HEK293 (cell line): ENCODE results near the gene IL6.
"Not testable (repeated sequence)": the region's sequence is repeated elsewhere in the genome, so short reads cannot be mapped to it uniquely, and the experiment has no call there.

Experiments used
- CTCF ChIA-PET: fragments of 350-600 bp; formaldehyde crosslinking; extraction: SDS; loops from one replicate; lab custom pipeline; 2021; ENCODE audit warnings: antibody characterized with exemption; lab: Yijun Ruan, JAX
- POLR2A ChIA-PET: fragments of 300-600 bp; formaldehyde crosslinking; extraction: SDS; loops from one replicate; lab custom pipeline; 2020; ENCODE audit warnings: antibody characterized with exemption, inconsistent platforms; lab: Yijun Ruan, JAX
- H3K27ac ChIP-seq: fragments of 200-500 bp; sonication (Bioruptor generic); 2 replicates; pipeline ENCODE4 v1.5.1; 2014; ENCODE audit warnings: low read depth, low read length, control low read depth, inconsistent platforms; ENCODE audit errors: extremely low read depth
- H3K36me3 ChIP-seq, 2 experiments: fragments of 200-500 bp in 1 of 2; sonication (Bioruptor generic) in 1 of 2; 1 replicate in 1 of 2; 2 replicates in 1 of 2; pipeline ENCODE4 v1.5.1; 2014 to 2017; ENCODE audit warnings: inconsistent platforms in 2 of 2, low read length in 2 of 2; ENCODE audit not compliant: control insufficient read depth in 2 of 2, insufficient read depth in 1 of 2
- H3K4me1 ChIP-seq: fragments of 200-500 bp; sonication (Bioruptor generic); 2 replicates; pipeline ENCODE4 v1.5.1; 2014; ENCODE audit warnings: mild to moderate bottlenecking, low read length, inconsistent platforms; ENCODE audit not compliant: control insufficient read depth, insufficient read depth
- H3K4me3 ChIP-seq: 2 replicates; pipeline ENCODE4 v1.5.1; 2011; ENCODE audit warnings: low read depth, mild to moderate bottlenecking, control low read depth, low read length, moderate library complexity
- H3K9me3 ChIP-seq: fragments of 200-500 bp; sonication (Bioruptor generic); 2 replicates; pipeline ENCODE4 v1.5.1; 2014; ENCODE audit warnings: low read depth, low read length, inconsistent platforms; ENCODE audit not compliant: control insufficient read depth, insufficient read depth
- HOXC10 ChIP-seq: sonication (generic); formaldehyde crosslinking; IDR thresholded peaks from 2 replicates; pipeline ENCODE4 v1.8.1; 2023; ENCODE audit warnings: mild to moderate bottlenecking, missing genetic modification reagents
- KLF10 ChIP-seq: fragments of 450-650 bp; IDR thresholded peaks from 2 replicates; pipeline ENCODE4 v1.5.1; 2018; ENCODE audit warnings: missing biosample characterization, mild to moderate bottlenecking, missing genetic modification characterization
- MEIS1 ChIP-seq: sonication (generic); formaldehyde crosslinking; IDR thresholded peaks from 2 replicates; pipeline ENCODE4 v1.8.1; 2022; ENCODE audit warnings: missing genetic modification reagents, mild to moderate bottlenecking, borderline replicate concordance
- SCRT1 ChIP-seq: fragments of 450-650 bp; formaldehyde crosslinking; IDR thresholded peaks from 2 replicates; pipeline ENCODE4 v1.5.1; 2016; ENCODE audit warnings: missing biosample characterization, missing genetic modification characterization, borderline replicate concordance
- ZBTB8A ChIP-seq: fragments of 450-650 bp; formaldehyde crosslinking; IDR thresholded peaks from 2 replicates; pipeline ENCODE4 v1.5.1; 2016; ENCODE audit warnings: missing biosample characterization, missing genetic modification characterization
- ZFHX2 ChIP-seq: fragments of 450-650 bp; formaldehyde crosslinking; conservative IDR thresholded peaks from 2 replicates; pipeline ENCODE4 v1.5.1; 2016; ENCODE audit warnings: missing biosample characterization, missing genetic modification characterization
- ZNF10 ChIP-seq: fragments of 450-650 bp; formaldehyde crosslinking; IDR thresholded peaks from 2 replicates; pipeline ENCODE4 v1.5.1; 2017; ENCODE audit warnings: missing biosample characterization, missing genetic modification characterization
- ZNF214 ChIP-seq: fragments of 450-650 bp; formaldehyde crosslinking; IDR thresholded peaks from 2 replicates; pipeline ENCODE4 v1.5.1; 2017; ENCODE audit warnings: missing biosample characterization, mild to moderate bottlenecking, missing genetic modification characterization, borderline replicate concordance
- ZNF24 ChIP-seq: fragments of 450-650 bp; formaldehyde crosslinking; IDR thresholded peaks from 2 replicates; pipeline ENCODE4 v1.5.1; 2016; ENCODE audit warnings: missing biosample characterization, missing genetic modification characterization
- ZNF530 ChIP-seq: fragments of 450-650 bp; formaldehyde crosslinking; IDR thresholded peaks from 2 replicates; pipeline ENCODE4 v1.5.1; 2016; ENCODE audit warnings: low read depth, missing biosample characterization, missing genetic modification characterization
- ZNF664 ChIP-seq: fragments of 450-650 bp; formaldehyde crosslinking; IDR thresholded peaks from 2 replicates; pipeline ENCODE4 v1.5.1; 2016; ENCODE audit warnings: missing biosample characterization, missing genetic modification characterization
- TF ChIP-seq, protein P1 (sequence below): fragments of 450-650 bp; formaldehyde crosslinking; IDR thresholded peaks from 2 replicates; pipeline ENCODE4 v1.5.1; 2017; ENCODE audit warnings: missing biosample characterization, missing genetic modification characterization
- TF ChIP-seq, protein P2 (sequence below): fragments of 450-650 bp; formaldehyde crosslinking; IDR thresholded peaks from 2 replicates; pipeline ENCODE4 v1.5.1; 2016; ENCODE audit warnings: missing biosample characterization, missing genetic modification characterization, borderline replicate concordance

The IL6 gene

DNA sequence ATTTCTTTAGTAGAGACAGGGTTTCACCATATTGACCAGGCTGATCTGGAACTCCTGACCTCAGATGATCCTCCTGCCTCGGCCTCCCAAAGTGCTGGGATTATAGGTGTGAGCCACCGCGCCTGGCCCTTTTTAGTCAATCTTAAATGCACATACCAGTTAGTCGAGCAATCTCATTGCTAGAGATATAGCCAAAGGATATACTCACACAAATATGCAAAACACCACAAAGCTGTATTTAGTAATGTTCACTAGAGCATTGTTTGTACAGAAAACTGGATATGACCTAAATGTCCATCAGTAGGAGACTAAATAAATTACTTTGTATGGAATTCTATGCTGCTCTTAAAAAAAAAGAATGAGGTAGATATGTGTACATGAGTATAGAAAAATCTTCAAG lies 24.5 kb upstream of the IL6 start:
- H3K4me3 ChIP-seq, result no peak overlapping the region
- TF ChIP-seq ZNF214 (no peak), MEIS1 (no peak), HOXC10 (no peak), ZNF10 (tag by site-specific recombination) (no peak), ZNF530 (tag by site-specific recombination) (no peak), ZNF664 (no peak), ZNF24 (tag by site-specific recombination) (no peak), ZBTB8A (tag by site-specific recombination) (no peak), KLF10 (no peak), SCRT1 (no peak), ZFHX2 (tag by site-specific recombination) (no peak)
- TF ChIP-seq, protein P1, sequence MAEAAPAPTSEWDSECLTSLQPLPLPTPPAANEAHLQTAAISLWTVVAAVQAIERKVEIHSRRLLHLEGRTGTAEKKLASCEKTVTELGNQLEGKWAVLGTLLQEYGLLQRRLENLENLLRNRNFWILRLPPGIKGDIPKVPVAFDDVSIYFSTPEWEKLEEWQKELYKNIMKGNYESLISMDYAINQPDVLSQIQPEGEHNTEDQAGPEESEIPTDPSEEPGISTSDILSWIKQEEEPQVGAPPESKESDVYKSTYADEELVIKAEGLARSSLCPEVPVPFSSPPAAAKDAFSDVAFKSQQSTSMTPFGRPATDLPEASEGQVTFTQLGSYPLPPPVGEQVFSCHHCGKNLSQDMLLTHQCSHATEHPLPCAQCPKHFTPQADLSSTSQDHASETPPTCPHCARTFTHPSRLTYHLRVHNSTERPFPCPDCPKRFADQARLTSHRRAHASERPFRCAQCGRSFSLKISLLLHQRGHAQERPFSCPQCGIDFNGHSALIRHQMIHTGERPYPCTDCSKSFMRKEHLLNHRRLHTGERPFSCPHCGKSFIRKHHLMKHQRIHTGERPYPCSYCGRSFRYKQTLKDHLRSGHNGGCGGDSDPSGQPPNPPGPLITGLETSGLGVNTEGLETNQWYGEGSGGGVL (tag by site-specific recombination), result no peak
- TF ChIP-seq, protein P2, sequence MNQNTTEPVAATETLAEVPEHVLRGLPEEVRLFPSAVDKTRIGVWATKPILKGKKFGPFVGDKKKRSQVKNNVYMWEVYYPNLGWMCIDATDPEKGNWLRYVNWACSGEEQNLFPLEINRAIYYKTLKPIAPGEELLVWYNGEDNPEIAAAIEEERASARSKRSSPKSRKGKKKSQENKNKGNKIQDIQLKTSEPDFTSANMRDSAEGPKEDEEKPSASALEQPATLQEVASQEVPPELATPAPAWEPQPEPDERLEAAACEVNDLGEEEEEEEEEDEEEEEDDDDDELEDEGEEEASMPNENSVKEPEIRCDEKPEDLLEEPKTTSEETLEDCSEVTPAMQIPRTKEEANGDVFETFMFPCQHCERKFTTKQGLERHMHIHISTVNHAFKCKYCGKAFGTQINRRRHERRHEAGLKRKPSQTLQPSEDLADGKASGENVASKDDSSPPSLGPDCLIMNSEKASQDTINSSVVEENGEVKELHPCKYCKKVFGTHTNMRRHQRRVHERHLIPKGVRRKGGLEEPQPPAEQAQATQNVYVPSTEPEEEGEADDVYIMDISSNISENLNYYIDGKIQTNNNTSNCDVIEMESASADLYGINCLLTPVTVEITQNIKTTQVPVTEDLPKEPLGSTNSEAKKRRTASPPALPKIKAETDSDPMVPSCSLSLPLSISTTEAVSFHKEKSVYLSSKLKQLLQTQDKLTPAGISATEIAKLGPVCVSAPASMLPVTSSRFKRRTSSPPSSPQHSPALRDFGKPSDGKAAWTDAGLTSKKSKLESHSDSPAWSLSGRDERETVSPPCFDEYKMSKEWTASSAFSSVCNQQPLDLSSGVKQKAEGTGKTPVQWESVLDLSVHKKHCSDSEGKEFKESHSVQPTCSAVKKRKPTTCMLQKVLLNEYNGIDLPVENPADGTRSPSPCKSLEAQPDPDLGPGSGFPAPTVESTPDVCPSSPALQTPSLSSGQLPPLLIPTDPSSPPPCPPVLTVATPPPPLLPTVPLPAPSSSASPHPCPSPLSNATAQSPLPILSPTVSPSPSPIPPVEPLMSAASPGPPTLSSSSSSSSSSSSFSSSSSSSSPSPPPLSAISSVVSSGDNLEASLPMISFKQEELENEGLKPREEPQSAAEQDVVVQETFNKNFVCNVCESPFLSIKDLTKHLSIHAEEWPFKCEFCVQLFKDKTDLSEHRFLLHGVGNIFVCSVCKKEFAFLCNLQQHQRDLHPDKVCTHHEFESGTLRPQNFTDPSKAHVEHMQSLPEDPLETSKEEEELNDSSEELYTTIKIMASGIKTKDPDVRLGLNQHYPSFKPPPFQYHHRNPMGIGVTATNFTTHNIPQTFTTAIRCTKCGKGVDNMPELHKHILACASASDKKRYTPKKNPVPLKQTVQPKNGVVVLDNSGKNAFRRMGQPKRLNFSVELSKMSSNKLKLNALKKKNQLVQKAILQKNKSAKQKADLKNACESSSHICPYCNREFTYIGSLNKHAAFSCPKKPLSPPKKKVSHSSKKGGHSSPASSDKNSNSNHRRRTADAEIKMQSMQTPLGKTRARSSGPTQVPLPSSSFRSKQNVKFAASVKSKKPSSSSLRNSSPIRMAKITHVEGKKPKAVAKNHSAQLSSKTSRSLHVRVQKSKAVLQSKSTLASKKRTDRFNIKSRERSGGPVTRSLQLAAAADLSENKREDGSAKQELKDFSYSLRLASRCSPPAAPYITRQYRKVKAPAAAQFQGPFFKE (tag by site-specific recombination), result no peak
- no peaks in the 10 kb centered on the region for H3K36me3 ChIP-seq
- ChIA-PET POLR2A (no interaction called here), CTCF (interaction anchor here (0.7 to 1.2 kb wide), 2 partner anchors 15 to 151 kb away, joined by 3 to 4 read pairs; no protein-coding TSS in a partner anchor)
- no peaks in the 10 kb centered on the region for H3K4me1 ChIP-seq
- no peaks in the 10 kb centered on the region for H3K9me3 ChIP-seq
- no peak overlapping the region for H3K27ac ChIP-seq

- POLR2A ChIA-PET, H3K27ac ChIP-seq, H3K9me3 ChIP-seq, H3K36me3 ChIP-seq, CTCF ChIA-PET, H3K4me3 ChIP-seq, H3K4me1 ChIP-seq: not testable (repeated sequence)
Observed at GRCh38 chr7:22703107-22703855, 23.7 kb upstream of the IL6 start.

DNA sequence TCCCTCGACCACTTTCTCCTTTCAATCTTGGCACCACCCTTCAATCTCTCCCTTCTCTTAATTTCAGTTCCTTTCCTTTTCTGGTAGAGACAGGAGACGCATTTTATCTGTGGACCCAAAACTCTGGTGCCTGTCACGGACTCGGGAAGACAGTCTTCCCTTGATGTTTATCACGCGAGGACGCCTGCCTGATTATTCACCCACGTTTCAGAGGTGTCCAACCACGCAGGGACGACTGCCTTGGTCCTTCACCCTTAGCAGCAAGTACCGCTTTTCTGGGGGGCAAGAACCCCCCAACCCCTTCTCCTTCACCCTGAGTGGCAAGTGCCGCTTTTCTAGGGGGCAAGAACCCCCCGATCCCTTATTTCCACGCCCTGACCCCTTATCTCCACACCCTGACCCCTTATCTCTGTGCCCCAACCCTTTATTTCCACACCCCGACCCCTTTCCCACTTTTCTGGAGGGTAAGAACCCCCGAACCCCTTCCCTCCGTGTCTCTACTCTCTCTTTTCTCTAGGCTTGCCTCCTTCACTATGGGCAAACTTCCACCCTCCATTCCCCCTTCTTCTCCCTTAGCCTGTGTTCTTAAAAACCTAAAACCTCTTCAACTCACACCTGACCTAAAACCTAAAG lies 22.9 kb upstream of the IL6 start:
- H3K9me3 ChIP-seq, POLR2A ChIA-PET, H3K4me1 ChIP-seq, CTCF ChIA-PET, H3K27ac ChIP-seq, H3K4me3 ChIP-seq, H3K36me3 ChIP-seq: not testable (repeated sequence)

GRCh38 chr7:22704722-22705121 lies 22.3 kb upstream of the IL6 start:
- H3K9me3 ChIP-seq, CTCF ChIA-PET, POLR2A ChIA-PET, H3K4me3 ChIP-seq, H3K4me1 ChIP-seq, H3K36me3 ChIP-seq, H3K27ac ChIP-seq: not testable (repeated sequence)

DNA sequence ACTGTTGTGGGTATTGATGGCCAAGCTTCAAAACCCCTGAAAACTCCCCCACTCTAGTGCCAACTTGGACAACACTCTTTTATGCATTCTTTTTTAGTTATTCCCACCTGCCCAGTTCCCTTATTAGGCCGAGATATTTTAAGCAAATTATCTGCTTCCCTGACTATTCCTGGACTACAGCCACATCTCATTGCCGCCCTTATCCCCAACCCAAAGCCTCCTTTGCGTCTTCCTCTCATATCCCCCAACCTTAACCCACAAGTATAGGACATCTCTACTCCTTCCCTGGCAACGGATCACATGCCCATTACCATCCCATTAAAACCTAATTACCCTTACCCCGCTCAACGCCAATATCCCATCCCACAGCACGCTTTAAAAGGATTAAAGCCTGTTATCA lies 21.1 kb upstream of the IL6 start:
- H3K4me3 ChIP-seq, POLR2A ChIA-PET, H3K27ac ChIP-seq: not testable (repeated sequence)

More for the DNA sequence above, 21.1 kb upstream of the IL6 start:
- H3K36me3 ChIP-seq, H3K4me1 ChIP-seq, CTCF ChIA-PET, H3K9me3 ChIP-seq: not testable (repeated sequence)
